ENCODE data around the gene TCN2. TPM values are rescaled to one million over a fixed set of nuclear protein-coding genes. Genes with fewer than 3 reads are reported as not detected.

TCN2 gene
- total and polyA plus RNA-seq, 9 of the 15 experiments (the other 6 are each of a cell fraction or from before 2014, with no cell fraction given): 0.88 to 5.4 (median 1.7) TPM

GRCh38 chr22:30675436-30675835, 68.5 kb downstream of the TCN2 start (continued):
- no peak for TF ChIP-seq ZBTB49 (CRISPR knock-in tag; IDR thresholded peaks at IDR 0.05; ENCODE audit: borderline replicate concordance)
- TF ChIP-seq BACH1 (tag; IDR thresholded peaks at IDR 0.05): no peak
- TF ChIP-seq CBFB (CRISPR knock-in tag; IDR thresholded peaks at IDR 0.05): no peak
- TF ChIP-seq FUS (optimal IDR thresholded peaks at IDR 0.05; ENCODE audit: low read depth, low read length): no peak
- peak; percentile 40; the same call in 1 of the 2 replicates for TF ChIP-seq SOX6 (IDR thresholded peaks at IDR 0.05)
- no peak for TF ChIP-seq ZNF197 (CRISPR knock-in tag; IDR thresholded peaks at IDR 0.05; ENCODE audit: low read depth)
- TF ChIP-seq FOXK1 (CRISPR knock-in tag; IDR thresholded peaks at IDR 0.05; ENCODE audit: borderline replicate concordance): no peak
- TF ChIP-seq ZNF318 (IDR thresholded peaks at IDR 0.05; ENCODE audit: borderline replicate concordance in 1 of 2, low read depth in 1 of 2): no peak
- TF ChIP-seq MAX (CRISPR knock-in tag; IDR thresholded peaks at IDR 0.05): peak; percentile 58
- no peak for TF ChIP-seq CHCHD3 (CRISPR knock-in tag; IDR thresholded peaks at IDR 0.05)
- TF ChIP-seq SREBF2 (CRISPR knock-in tag; IDR thresholded peaks at IDR 0.05): no peak
- TF ChIP-seq ADNP (tag; IDR thresholded peaks at IDR 0.05): no peak
- no peak for TF ChIP-seq SAFB2 (IDR thresholded peaks at IDR 0.05; ENCODE audit: borderline replicate concordance, low read depth, low read length, severe bottlenecking)
- TF ChIP-seq HOXB6 (CRISPR knock-in tag; IDR thresholded peaks at IDR 0.05; ENCODE audit: borderline replicate concordance): no peak
- TF ChIP-seq ZNF274 (IDR thresholded peaks at IDR 0.05; ENCODE audit: borderline replicate concordance, low read depth, low read length): no peak
- no peak for TF ChIP-seq DMBX1 (CRISPR knock-in tag; IDR thresholded peaks at IDR 0.05; ENCODE audit: borderline replicate concordance)

All from K562 (cell line).